ENCODE measurements around the gene PPP2R2D.

GRCh38 chr10:132002004-132002403, 101.2 kb downstream of the PPP2R2D start:
- no peak for TF ChIP-seq CTCF (IDR thresholded peaks at IDR 0.05)
- TF ChIP-seq POLR2A (IDR thresholded peaks at IDR 0.05): no peak

Data from body of pancreas (tissue), 4 donors.